DOHH2 (cell line): ENCODE measurements around the gene MAP7D1.

Experiments used
- CTCF ChIP-seq: fragments of 200-600 bp; sonication (generic); IDR thresholded peaks from one replicate; pipeline ENCODE4 v1.5.1; 2014; ENCODE audit warnings: antibody characterized with exemption, mild to moderate bottlenecking, low read depth, low read length; ENCODE audit not compliant: poor library complexity, severe bottlenecking
- EZH2phosphoT487 ChIP-seq: fragments of 200-600 bp; sonication (generic); IDR thresholded peaks from 2 replicates; pipeline ENCODE4 v1.6.1; 2017; ENCODE audit warnings: borderline replicate concordance, mild to moderate bottlenecking, antibody characterized with exemption, low read length, moderate library complexity, mixed read lengths

GRCh38 chr1:36163426-36163825 lies 7.5 kb downstream of the MAP7D1 start:
- no peak for TF ChIP-seq CTCF
- no peak for TF ChIP-seq EZH2phosphoT487
